HG02623 (cell line): ENCODE measurements around the gene ADSS1.

ENCODE experiments used
- ATAC-seq: cut with Tn5 transposase; IDR thresholded peaks from one replicate; pipeline ENCODE4 v1.9.1; 2021; ENCODE audit warnings: moderate library complexity; ENCODE audit not compliant: unreplicated experiment

The ADSS1 gene

GRCh38 chr14:104731320-104732294 is 7.6 kb downstream of the ADSS1 start:
- no peak for ATAC-seq

GRCh38 chr14:104732355-104732804 is 8.4 kb downstream of the ADSS1 start:
- no peak for ATAC-seq

- no peak for ATAC-seq
These were observed 9.1 kb downstream of the ADSS1 start for GRCh38 chr14:104732931-104733681.

- no peak for ATAC-seq
These were observed 10.1 kb downstream of the ADSS1 start for GRCh38 chr14:104734051-104734587.

- ATAC-seq: no peak
These were observed 10.6 kb downstream of the ADSS1 start for GRCh38 chr14:104734601-104734990.

GRCh38 chr14:104734991-104735779 is 11.2 kb downstream of the ADSS1 start:
- no peak for ATAC-seq

GRCh38 chr14:104735830-104736642 is 12.0 kb downstream of the ADSS1 start:
- no peak for ATAC-seq

- no peak for ATAC-seq
These were observed 14.5 kb downstream of the ADSS1 start for GRCh38 chr14:104738375-104739019.

- no peak for ATAC-seq
These were observed 15.0 kb downstream of the ADSS1 start for GRCh38 chr14:104739026-104739425.

GRCh38 chr14:104739546-104740516 is 15.8 kb downstream of the ADSS1 start:
- ATAC-seq: no peak

GRCh38 chr14:104741108-104741802 is 17.2 kb downstream of the ADSS1 start:
- no peak for ATAC-seq

GRCh38 chr14:104741803-104742251 is 17.8 kb downstream of the ADSS1 start:
- no peak for ATAC-seq

- no peak for ATAC-seq
These were observed 18.8 kb downstream of the ADSS1 start for GRCh38 chr14:104742586-104743455.

- no peak for ATAC-seq
These were observed 19.7 kb downstream of the ADSS1 start for GRCh38 chr14:104743461-104744380.

- ATAC-seq: no peak
These were observed 20.5 kb downstream of the ADSS1 start for GRCh38 chr14:104744484-104744883.

GRCh38 chr14:104745431-104745830 is 21.4 kb downstream of the ADSS1 start:
- no peak for ATAC-seq
